ENCODE results near the gene MMP17.

- TF ChIP-seq EZH2 (IDR thresholded peaks at IDR 0.05; ENCODE audit: borderline replicate concordance, low read depth, low read length, severe bottlenecking) = no peak
- no peak for TF ChIP-seq CTCF (IDR thresholded peaks at IDR 0.05; ENCODE audit: extremely low read depth in 1 of 2, insufficient read depth in 1 of 2, low read depth in 1 of 2, low read length in 2 of 2)
- no peak for TF ChIP-seq POLR2AphosphoS5 (IDR thresholded peaks at IDR 0.05; ENCODE audit: insufficient read depth, low read depth, low read length)
- TF ChIP-seq MAX (IDR thresholded peaks at IDR 0.05; ENCODE audit: insufficient read depth, insufficient read length) = no peak
- TF ChIP-seq MYC (IDR thresholded peaks at IDR 0.05; ENCODE audit: low read depth, low read length) = no peak
- no peak for TF ChIP-seq POLR2A (IDR thresholded peaks at IDR 0.05; ENCODE audit: low read depth, low read length)
- TF ChIP-seq JUN (IDR thresholded peaks at IDR 0.05; ENCODE audit: borderline replicate concordance, insufficient read depth, insufficient read length, low read depth) = no peak
- TF ChIP-seq FOS (IDR thresholded peaks at IDR 0.05; ENCODE audit: borderline replicate concordance, insufficient read depth, low read length) = no peak
- no peak for TF ChIP-seq GATA2 (IDR thresholded peaks at IDR 0.05; ENCODE audit: insufficient read depth, insufficient read length, low read depth, low read length)
Measured at GRCh38 chr12:131816495-131816894, 11.7 kb upstream of the MMP17 start.
